H1 (cell line): Measurements from ENCODE around the gene PCBP4. TPM values are rescaled to one million over a fixed set of nuclear protein-coding genes. Genes with fewer than 3 reads are reported as not detected.

Experiments
- CTCF ChIA-PET: fragments of 300-600 bp; sonication (Branson Sonifier 250); formaldehyde crosslinking; loops from one replicate; lab custom pipeline; 2021; ENCODE audit not compliant: partially characterized antibody; lab: Charles Lee
- POLR2A ChIA-PET: fragments of 300-600 bp; sonication (Branson Sonifier 250); formaldehyde crosslinking; loops from one replicate; lab custom pipeline; 2021; ENCODE audit warnings: inconsistent platforms; ENCODE audit not compliant: partially characterized antibody; lab: Charles Lee
- DNase-seq, 2 experiments: peaks; one replicate each; pipeline versions ENCODE4 v3.0.0 to v3.0.0-alpha.2; 2010 to 2022; ENCODE audit warnings: low spot score in 2 of 2, low read depth in 1 of 2, mixed read lengths in 1 of 2
- FAIRE-seq: peaks from 2 replicates; lab custom pipeline; 2011; peaks lifted over from hg19 to GRCh38; lab: Jason Lieb, UNC
- H2AFZ ChIP-seq: 2 replicates; pipeline ENCODE4 v1.8.1; 2012; ENCODE audit warnings: low read length, inconsistent platforms
- H2AK5ac ChIP-seq: 2 replicates; pipeline ENCODE4 v1.6.1; 2013; ENCODE audit warnings: low read depth, low read length
- H2BK120ac ChIP-seq: replicated peaks from 2 replicates; pipeline ENCODE3; 2013; ENCODE audit warnings: low read depth, low read length, inconsistent platforms
- H2BK12ac ChIP-seq: 2 replicates; pipeline ENCODE4 v1.6.1; 2013; ENCODE audit warnings: low read depth, low read length
- H2BK15ac ChIP-seq: 2 replicates; pipeline ENCODE4 v1.6.1; 2013; ENCODE audit warnings: low read length
- H2BK20ac ChIP-seq: 2 replicates; pipeline ENCODE4 v1.6.1; 2013; ENCODE audit warnings: low read length
- H2BK5ac ChIP-seq: 2 replicates; pipeline ENCODE4 v1.6.1; 2013; ENCODE audit warnings: low read depth, low read length
- H3K14ac ChIP-seq: 2 replicates; pipeline ENCODE4 v1.6.1; 2013; ENCODE audit warnings: inconsistent platforms; ENCODE audit not compliant: insufficient read length
- H3K18ac ChIP-seq: 2 replicates; pipeline ENCODE4 v1.6.1; 2013; ENCODE audit warnings: low read length; ENCODE audit errors: extremely low read depth
- H3K23ac ChIP-seq: 2 replicates; pipeline ENCODE4 v1.6.1; 2013; ENCODE audit warnings: inconsistent platforms; ENCODE audit not compliant: insufficient read length
- H3K23me2 ChIP-seq: 2 replicates; pipeline ENCODE4 v1.6.1; 2013; ENCODE audit warnings: low read depth, low read length
- H3K27ac ChIP-seq: 2 replicates; pipeline ENCODE4 v1.6.1; 2011; ENCODE audit warnings: low read depth, low read length, inconsistent platforms
- H3K27me3 ChIP-seq, 4 experiments: replicated peaks in 1 of 4; 1 replicate in 1 of 4; 2 replicates in 3 of 4; pipeline versions ENCODE4 v1.6.1 to v1.8.1; 2011 to 2013; ENCODE audit warnings: low read length in 3 of 4, mild to moderate bottlenecking in 3 of 4, inconsistent platforms in 2 of 4, mixed read lengths in 2 of 4, moderate library complexity in 1 of 4; ENCODE audit not compliant: control insufficient read depth in 3 of 4, insufficient read depth in 3 of 4; ENCODE audit errors: extremely low read depth in 1 of 4
- H3K36me3 ChIP-seq, 4 experiments: 2 replicates each; pipeline versions ENCODE4 v1.6.1 to v1.8.1; 2011 to 2013; ENCODE audit warnings: mild to moderate bottlenecking in 4 of 4, low read length in 3 of 4, moderate library complexity in 2 of 4, control low read depth in 1 of 4, inconsistent platforms in 1 of 4; ENCODE audit not compliant: insufficient read depth in 4 of 4, control insufficient read depth in 2 of 4
- H3K4ac ChIP-seq: replicated peaks from 2 replicates; pipeline ENCODE3; 2013; ENCODE audit warnings: low read length, low read depth, mixed read lengths, inconsistent platforms; ENCODE audit not compliant: insufficient read length
- H3K4me1 ChIP-seq, 4 experiments: replicated peaks in 1 of 4; 1 replicate in 1 of 4; 2 replicates in 3 of 4; pipeline versions ENCODE4 v1.6.1 to v1.8.1; 2011 to 2013; ENCODE audit warnings: low read length in 3 of 4, inconsistent platforms in 2 of 4, mixed read lengths in 1 of 4; ENCODE audit not compliant: insufficient read depth in 4 of 4, control insufficient read depth in 3 of 4
- H3K4me2 ChIP-seq, 2 experiments: 2 replicates each; pipeline versions ENCODE4 v1.6.1 to v1.8.1; 2011 to 2013; ENCODE audit warnings: low read depth in 2 of 2, low read length in 2 of 2, control low read depth in 1 of 2, inconsistent platforms in 1 of 2, mild to moderate bottlenecking in 1 of 2; ENCODE audit not compliant: insufficient read depth in 1 of 2
- H3K4me3 ChIP-seq, 4 experiments: fragments of 200-600, 300-600 bp in 1 of 4; sonication (generic), shearing (Covaris generic), sonication (Bioruptor Twin) in 1 of 4; 2 replicates each; pipeline versions ENCODE4 v1.5.1 to v1.8.1; 2011 to 2016; ENCODE audit warnings: low read length in 4 of 4, low read depth in 3 of 4, control low read depth in 2 of 4, inconsistent platforms in 2 of 4, mild to moderate bottlenecking in 2 of 4, mixed read lengths in 1 of 4, moderate library complexity in 1 of 4; ENCODE audit not compliant: insufficient read depth in 2 of 4; ENCODE audit errors: extremely low read depth in 1 of 4
- H3K56ac ChIP-seq: replicated peaks from 2 replicates; pipeline ENCODE3; 2013; ENCODE audit warnings: low read depth, mild to moderate bottlenecking, mixed read lengths, low read length, inconsistent platforms; ENCODE audit not compliant: insufficient read length
- H3K79me1 ChIP-seq: 2 replicates; pipeline ENCODE4 v1.6.1; 2013; ENCODE audit warnings: low read depth, low read length, control low read depth
- H3K79me2 ChIP-seq, 2 experiments: 2 replicates each; pipeline versions ENCODE4 v1.6.1 to v1.8.1; 2012 to 2013; ENCODE audit warnings: low read length in 2 of 2, mild to moderate bottlenecking in 2 of 2, inconsistent platforms in 1 of 2; ENCODE audit not compliant: insufficient read depth in 2 of 2, control insufficient read depth in 1 of 2
- H3K9ac ChIP-seq, 4 experiments: replicated peaks in 1 of 4; 1 replicate in 1 of 4; 2 replicates in 3 of 4; pipeline versions ENCODE4 v1.6.1 to v1.8.1; 2011 to 2013; ENCODE audit warnings: low read depth in 3 of 4, low read length in 3 of 4, control low read depth in 2 of 4, mild to moderate bottlenecking in 2 of 4, moderate library complexity in 2 of 4, inconsistent platforms in 1 of 4; ENCODE audit errors: extremely low read depth in 1 of 4
- H3K9me3 ChIP-seq, 2 experiments: 2 replicates each; pipeline versions ENCODE4 v1.6.1 to v1.8.1; 2012 to 2013; ENCODE audit warnings: mild to moderate bottlenecking in 2 of 2, moderate library complexity in 2 of 2, control low read depth in 1 of 2, inconsistent platforms in 1 of 2, low read depth in 1 of 2, low read length in 1 of 2, mixed read lengths in 1 of 2; ENCODE audit not compliant: insufficient read depth in 2 of 2
- H4K20me1 ChIP-seq, 2 experiments: replicated peaks in 1 of 2; 2 replicates each; pipeline versions ENCODE3 to v1.8.1; 2011 to 2013; ENCODE audit warnings: inconsistent platforms in 2 of 2, low read length in 2 of 2, mild to moderate bottlenecking in 1 of 2; ENCODE audit not compliant: insufficient read depth in 2 of 2, control insufficient read depth in 1 of 2
- H4K5ac ChIP-seq: 2 replicates; pipeline ENCODE4 v1.6.1; 2013; ENCODE audit warnings: low read length, low read depth, mixed read lengths, inconsistent platforms; ENCODE audit not compliant: insufficient read length
- H4K8ac ChIP-seq: 2 replicates; pipeline ENCODE4 v1.8.0; 2013; ENCODE audit warnings: mild to moderate bottlenecking, moderate library complexity, low read length, inconsistent platforms; ENCODE audit not compliant: insufficient read depth; ENCODE audit errors: extremely low read depth
- H4K91ac ChIP-seq: replicated peaks from 2 replicates; pipeline ENCODE3; 2013; ENCODE audit warnings: low read length, mixed read lengths, inconsistent platforms; ENCODE audit not compliant: insufficient read length
- GTF2F1 ChIP-seq: IDR thresholded peaks from 2 replicates; pipeline ENCODE4 v1.6.1; 2012; ENCODE audit warnings: low read depth, low read length, improper control_type of control experiment, borderline replicate concordance
- HDAC6 ChIP-seq: IDR thresholded peaks from one replicate; pipeline ENCODE4 v1.7.1; 2012; ENCODE audit warnings: low read depth, mild to moderate bottlenecking, inconsistent platforms, low read length, moderate library complexity
- POU5F1 ChIP-seq: IDR thresholded peaks from 2 replicates; pipeline ENCODE4 v1.6.1; 2011; ENCODE audit warnings: low read depth, mild to moderate bottlenecking, low read length, moderate library complexity
- RAD21 ChIP-seq, 2 experiments: IDR thresholded peaks in 1 of 2; conservative IDR thresholded peaks in 1 of 2; 2 replicates each; pipeline ENCODE4 v1.6.1; 2011; ENCODE audit warnings: low read depth in 2 of 2, low read length in 2 of 2, improper control_type of control experiment in 1 of 2, inconsistent platforms in 1 of 2, mild to moderate bottlenecking in 1 of 2, moderate library complexity in 1 of 2
- RXRA ChIP-seq: IDR thresholded peaks from 2 replicates; pipeline ENCODE4 v1.6.1; 2011; ENCODE audit warnings: low read depth, mild to moderate bottlenecking, low read length, moderate library complexity; ENCODE audit not compliant: insufficient read depth
- SIRT6 ChIP-seq: IDR thresholded peaks from one replicate; pipeline ENCODE4 v1.7.1; 2012; ENCODE audit warnings: low read length, inconsistent platforms
- SIX5 ChIP-seq: IDR thresholded peaks from 2 replicates; pipeline ENCODE4 v1.6.1; 2011; ENCODE audit warnings: mild to moderate bottlenecking, low read depth, low read length
- SUZ12 ChIP-seq: fragments of 200-600 bp; sonication (generic); IDR thresholded peaks from 2 replicates; pipeline ENCODE4 v1.6.1; 2012; ENCODE audit warnings: mild to moderate bottlenecking, inconsistent platforms, low read length, moderate library complexity, mixed read lengths
- TAF1 ChIP-seq: IDR thresholded peaks from 2 replicates; pipeline ENCODE4 v1.6.1; 2011; ENCODE audit warnings: mild to moderate bottlenecking, low read depth, low read length
- TAF7 ChIP-seq: optimal IDR thresholded peaks from 2 replicates; pipeline ENCODE3; 2011; ENCODE audit warnings: low read depth, mild to moderate bottlenecking, inconsistent platforms, low read length, moderate library complexity, borderline replicate concordance
- USF2 ChIP-seq: IDR thresholded peaks from 2 replicates; pipeline ENCODE4 v1.6.1; 2011; ENCODE audit warnings: low read length, improper control_type of control experiment
- WGBS, 2 experiments: shearing (Covaris generic) in 1 of 2; methylation state at CpG; one replicate each; pipeline versions ENCODE4 v1.1.6 to v1.1.7; 2013 to 2015; ENCODE audit warnings: low lambda C conversion rate in 2 of 2, mixed read lengths in 2 of 2, inconsistent platforms in 1 of 2, low coverage in 1 of 2, missing lambda C conversion rate in 1 of 2; ENCODE audit not compliant: insufficient replicate concordance in 2 of 2, insufficient coverage in 1 of 2, insufficient read length in 1 of 2; ENCODE audit errors: extremely low coverage in 1 of 2, missing lambda C conversion rate in 1 of 2; 5-methylcytosine and 5-hydroxymethylcytosine counted together
- polyA plus RNA-seq, 7 experiments: library from polyadenylated mRNA; depleted of rRNA in 3 of 7; stranded (reverse) in 5 of 7; unstranded in 2 of 7; fragments of >200 nt in 5 of 7; fragments of 200-250 nt in 2 of 7; gene quantifications; 1 replicate in 5 of 7; 2 replicates in 1 of 7; 4 replicates in 1 of 7; pipeline versions ENCODE4 v1.2.1 to v1.2.3, GENCODE V29; 2011 to 2013; ENCODE audit warnings: missing spikeins in 2 of 7, mixed read lengths in 2 of 7
- total RNA-seq: library from RNA; stranded (reverse); fragmentation: NEBNext Ultra II Directional; extraction: Animal tissue kit (Norgen Biotek cat#: 25700); gene quantifications from 2 replicates; pipeline ENCODE4 v1.2.1, GENCODE V29; 2021

PCBP4 gene
- total and polyA plus RNA-seq, 2 of the 8 experiments (the other 6 are each of a cell fraction or from before 2014, with no cell fraction given): 16.4 to 34.1 TPM

- no peak overlapping the region for H2AK5ac ChIP-seq
- FAIRE-seq: no peak
- ChIA-PET POLR2A (interaction anchor here (1.5 to 2.4 kb wide), 2 partner anchors 10 to 55 kb away, joined by 5 to 7 read pairs; partner anchors contain the start of gene ACY1), CTCF (interaction anchor here (0.6 kb wide), 1 partner anchor 130 kb away, joined by 3 read pairs; no protein-coding TSS in a partner anchor)
- no peaks in the 10 kb centered on the region for H3K27me3 ChIP-seq
- no peaks in the 10 kb centered on the region for H3K79me1 ChIP-seq
- H2BK5ac ChIP-seq: no peak overlapping the region
- H3K4me1 ChIP-seq: no peaks in the 10 kb centered on the region
- H3K56ac ChIP-seq: no peak overlapping the region
- no peak for DNase-seq
- peaks cover 0 to 4% (median 0%) of the 10 kb centered on the region in 4 experiments; a peak in 1 of 8 replicates for H3K36me3 ChIP-seq
- no peak overlapping the region for H3K14ac ChIP-seq
- H4K91ac ChIP-seq: no peak overlapping the region
- no peak overlapping the region for H2BK15ac ChIP-seq
- H3K79me2 ChIP-seq: no peaks in the 10 kb centered on the region
- no peak overlapping the region for H4K8ac ChIP-seq
- H3K18ac ChIP-seq: no peak overlapping the region
- H4K5ac ChIP-seq: no peak overlapping the region
- no peak overlapping the region for H2BK20ac ChIP-seq
- no peak overlapping the region for H3K27ac ChIP-seq
- 96% methylated on average over 5 of the region's 5 CpGs; no CpG with 5 or more reads in 1 of the 2 experiments for whole genome bisulfite sequencing, 2 experiments
- no peak overlapping the region for H3K9ac ChIP-seq
- no peak overlapping the region for H3K4me2 ChIP-seq
- H3K4me3 ChIP-seq: no peak overlapping the region
- no peak overlapping the region for H2AFZ ChIP-seq
- no peak overlapping the region for H2BK120ac ChIP-seq
- no peak overlapping the region for H3K4ac ChIP-seq
- H3K23ac ChIP-seq: no peak overlapping the region
- no peak overlapping the region for H2BK12ac ChIP-seq
- no peaks in the 10 kb centered on the region for H3K23me2 ChIP-seq
- no peaks in the 10 kb centered on the region for H3K9me3 ChIP-seq
- H4K20me1 ChIP-seq: no peaks in the 10 kb centered on the region
- TF ChIP-seq RAD21 (IDR thresholded peaks at IDR 0.05 in 1 of 2, conservative IDR thresholded peaks at IDR 0.05 in 1 of 2; ENCODE audit: low read depth in 2 of 2, low read length in 2 of 2): no peak
- TF ChIP-seq USF2: no peak
- no peak for TF ChIP-seq HDAC6
- TF ChIP-seq TAF7: no peak
- no peak for TF ChIP-seq TAF1
- TF ChIP-seq RXRA: no peak
- TF ChIP-seq SIRT6: no peak
- TF ChIP-seq GTF2F1: no peak
- no peak for TF ChIP-seq POU5F1
- TF ChIP-seq SIX5: no peak
- no peak for TF ChIP-seq SUZ12
These were observed 39.9 kb downstream of the PCBP4 start for GRCh38 chr3:51927061-51927977.
